Measurements from ENCODE around the gene SPACA9.

The SPACA9 gene

DNA sequence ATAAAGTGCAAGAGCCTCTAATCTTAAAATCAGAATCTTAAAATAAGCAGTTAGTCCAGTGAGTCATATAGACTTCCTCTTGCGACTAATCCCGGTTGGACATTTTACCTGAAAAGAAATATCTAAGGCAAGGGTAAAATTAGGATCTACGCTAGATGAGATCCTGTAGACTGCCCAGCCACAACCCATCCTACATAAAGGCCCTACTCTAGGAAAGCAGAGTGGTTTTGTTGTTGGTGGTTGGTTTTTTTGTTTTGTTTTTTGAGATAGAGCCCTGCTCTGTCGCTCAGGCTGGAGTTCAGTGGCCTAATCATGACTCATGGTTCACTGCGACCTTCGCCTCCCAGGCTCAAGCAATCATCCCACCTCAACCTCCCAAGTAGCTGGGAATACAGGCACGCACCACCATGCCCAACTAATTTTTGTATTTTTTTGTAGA, 58.8 kb downstream of the SPACA9 start:
- peaks cover 0 to 3% (median 0%) of the 10 kb centered on the region in 4 donors for H3K4me1 ChIP-seq
- H3K27ac ChIP-seq = no peak overlapping the region
- H3K36me3 ChIP-seq = peaks cover 0 to 22% (median 11%) of the 10 kb centered on the region in 3 donors
- H3K27me3 ChIP-seq = no peaks in the 10 kb centered on the region
- no peak overlapping the region for H3K4me3 ChIP-seq
- intact Hi-C loops (cut with DNase I; ENCODE audit: low total_unique reads) = no loop called here
- no peaks in the 10 kb centered on the region for H3K9me3 ChIP-seq
- no peak for DNase-seq
- TF ChIP-seq, protein P1, sequence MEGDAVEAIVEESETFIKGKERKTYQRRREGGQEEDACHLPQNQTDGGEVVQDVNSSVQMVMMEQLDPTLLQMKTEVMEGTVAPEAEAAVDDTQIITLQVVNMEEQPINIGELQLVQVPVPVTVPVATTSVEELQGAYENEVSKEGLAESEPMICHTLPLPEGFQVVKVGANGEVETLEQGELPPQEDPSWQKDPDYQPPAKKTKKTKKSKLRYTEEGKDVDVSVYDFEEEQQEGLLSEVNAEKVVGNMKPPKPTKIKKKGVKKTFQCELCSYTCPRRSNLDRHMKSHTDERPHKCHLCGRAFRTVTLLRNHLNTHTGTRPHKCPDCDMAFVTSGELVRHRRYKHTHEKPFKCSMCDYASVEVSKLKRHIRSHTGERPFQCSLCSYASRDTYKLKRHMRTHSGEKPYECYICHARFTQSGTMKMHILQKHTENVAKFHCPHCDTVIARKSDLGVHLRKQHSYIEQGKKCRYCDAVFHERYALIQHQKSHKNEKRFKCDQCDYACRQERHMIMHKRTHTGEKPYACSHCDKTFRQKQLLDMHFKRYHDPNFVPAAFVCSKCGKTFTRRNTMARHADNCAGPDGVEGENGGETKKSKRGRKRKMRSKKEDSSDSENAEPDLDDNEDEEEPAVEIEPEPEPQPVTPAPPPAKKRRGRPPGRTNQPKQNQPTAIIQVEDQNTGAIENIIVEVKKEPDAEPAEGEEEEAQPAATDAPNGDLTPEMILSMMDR (IDR thresholded peaks at IDR 0.05) = no peak

DNA sequence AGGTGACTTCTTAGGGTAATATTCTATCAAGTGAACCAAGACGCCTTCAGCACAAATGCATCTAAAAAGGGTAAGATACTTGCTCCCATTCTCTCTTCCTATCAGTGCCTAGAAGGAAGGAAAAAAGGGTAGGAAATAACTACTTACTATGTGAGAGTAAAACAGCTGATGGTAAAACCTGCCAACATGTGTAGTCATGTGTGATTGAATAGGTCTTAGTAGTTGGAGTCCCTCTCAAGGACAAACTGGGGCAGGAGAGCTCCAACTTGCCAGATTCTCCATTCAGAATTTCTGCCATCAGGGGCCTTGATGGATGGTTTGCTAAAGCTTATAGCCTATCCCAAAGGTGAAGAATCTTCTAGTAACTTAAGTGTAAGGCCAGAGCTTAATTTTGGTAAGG, 60.5 kb downstream of the SPACA9 start:
- no peak for DNase-seq
- intact Hi-C loops (cut with DNase I; ENCODE audit: low total_unique reads) = no loop called here
- H3K36me3 ChIP-seq = peaks cover 0 to 9% (median 9%) of the 10 kb centered on the region in 3 donors
- H3K27ac ChIP-seq = no peak overlapping the region
- H3K4me3 ChIP-seq = no peak overlapping the region
- H3K27me3 ChIP-seq = no peaks in the 10 kb centered on the region
- TF ChIP-seq, protein P1 (IDR thresholded peaks at IDR 0.05) = no peak
- no peaks in the 10 kb centered on the region for H3K9me3 ChIP-seq
- peaks cover 0 to 16% (median 15%) of the 10 kb centered on the region in 4 donors for H3K4me1 ChIP-seq

Measured in tibial artery (tissue), 4 donors.